Endometrial microvascular endothelial cells (primary cell): ENCODE data around the gene KRTAP20-1. TPM values are rescaled to one million over a fixed set of nuclear protein-coding genes. Genes with fewer than 3 reads are reported as not detected.

Source experiments
- in situ Hi-C: cut with HindIII; loops from 2 replicates; pipeline ENCODE4 v1.10.0; 2017; ENCODE audit warnings: low sequenced_read_pairs, low pct_unique_long_range_greater_than_20kb; ENCODE audit errors: inconsistent ontology term
- total RNA-seq: library from RNA; depleted of rRNA; stranded (reverse); fragments of >200 nt; gene quantifications from one replicate; pipeline ENCODE4 v1.2.3, GENCODE V29; 2015; ENCODE audit errors: inconsistent ontology term

The KRTAP20-1 gene
- total RNA-seq, 1 donor from 2014 or later, result not detected

- in situ Hi-C loops, result no loop called here
Observed at GRCh38 chr21:30634906-30635305, 18.7 kb downstream of the KRTAP20-1 start, which contains the start of gene KRTAP20-2. Gene KRTAP20-2, plus strand, starts transcription at chr21:30635206. Its CDS starts 58 bp downstream, at chr21:30635264.

GRCh38 chr21:30638686-30639085, 22.5 kb downstream of the KRTAP20-1 start:
- in situ Hi-C loops, result no loop called here

- in situ Hi-C loops, result no loop called here
Observed at GRCh38 chr21:30642564-30642963, 26.3 kb downstream of the KRTAP20-1 start, which contains the start of gene KRTAP20-3. Gene KRTAP20-3, plus strand, starts transcription at chr21:30642864.

GRCh38 chr21:30646904-30647414, 30.7 kb downstream of the KRTAP20-1 start:
- in situ Hi-C loops, result no loop called here

DNA sequence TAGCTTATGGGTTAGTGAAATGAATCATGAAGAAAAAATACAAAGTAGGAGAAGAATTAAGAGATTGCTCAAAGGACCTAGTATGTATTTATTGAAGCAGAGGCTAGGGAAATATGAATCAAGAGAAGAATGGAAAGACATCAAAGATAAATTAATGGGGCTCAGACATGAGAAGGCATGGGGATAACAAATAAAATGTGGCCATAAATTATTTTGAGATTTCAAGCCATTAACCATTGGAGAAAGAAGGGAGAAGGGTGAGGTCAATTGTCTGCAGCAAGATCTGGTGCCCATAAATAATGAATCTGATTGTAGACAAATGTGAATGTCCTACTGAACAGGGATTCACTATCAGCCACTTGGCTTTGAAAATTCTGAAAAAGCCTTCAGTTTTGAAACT, 36.7 kb downstream of the KRTAP20-1 start:
- in situ Hi-C loops, result no loop called here

Other genes starting within 250 kb of the KRTAP20-1 start
- not detected for gene KRTAP13-2, start 244.2 kb upstream of the KRTAP20-1 start, total RNA-seq
- gene KRTAP13-1, start 220.4 kb upstream of the KRTAP20-1 start, total RNA-seq, result not detected
- gene KRTAP13-3, start 190.5 kb upstream of the KRTAP20-1 start, total RNA-seq, result not detected
- not detected for gene KRTAP13-4, start 186.2 kb upstream of the KRTAP20-1 start, total RNA-seq
- not detected for gene KRTAP15-1, start 176.2 kb upstream of the KRTAP20-1 start, total RNA-seq
- gene KRTAP19-1, start 136.1 kb upstream of the KRTAP20-1 start, total RNA-seq, result not detected
- gene KRTAP19-2, start 129.0 kb upstream of the KRTAP20-1 start, total RNA-seq, result not detected
- not detected for gene KRTAP19-3, start 124.4 kb upstream of the KRTAP20-1 start, total RNA-seq
- not detected for gene KRTAP19-4, start 119.3 kb upstream of the KRTAP20-1 start, total RNA-seq
- gene KRTAP19-5, start 114.3 kb upstream of the KRTAP20-1 start, total RNA-seq, result not detected
- not detected for gene KRTAP19-6, start 74.6 kb upstream of the KRTAP20-1 start, total RNA-seq
- gene KRTAP19-7, start 55.1 kb upstream of the KRTAP20-1 start, total RNA-seq, result not detected
- gene KRTAP22-2, start 26.0 kb upstream of the KRTAP20-1 start, total RNA-seq, result not detected
- not detected for gene KRTAP6-3, start 24.0 kb upstream of the KRTAP20-1 start, total RNA-seq
- gene KRTAP6-2, start 17.5 kb upstream of the KRTAP20-1 start, total RNA-seq, result not detected
- not detected for gene KRTAP22-1, start 15.3 kb upstream of the KRTAP20-1 start, total RNA-seq
- gene KRTAP6-1, start 2.5 kb upstream of the KRTAP20-1 start, total RNA-seq, result not detected
- gene KRTAP20-4, start 4.2 kb downstream of the KRTAP20-1 start, total RNA-seq, result not detected
- gene KRTAP20-2, start 18.8 kb downstream of the KRTAP20-1 start, total RNA-seq, result not detected
- gene KRTAP20-3, start 26.4 kb downstream of the KRTAP20-1 start, total RNA-seq, result not detected
- not detected for gene KRTAP21-3, start 102.4 kb downstream of the KRTAP20-1 start, total RNA-seq
- not detected for gene KRTAP21-2, start 130.8 kb downstream of the KRTAP20-1 start, total RNA-seq
- gene KRTAP21-1, start 139.0 kb downstream of the KRTAP20-1 start, total RNA-seq, result not detected
- gene KRTAP8-1, start 196.8 kb downstream of the KRTAP20-1 start, total RNA-seq, result not detected
- gene KRTAP7-1, start 213.3 kb downstream of the KRTAP20-1 start, total RNA-seq, result not detected